ENCODE measurements around the gene PLAC9. TPM values are rescaled to one million over a fixed set of nuclear protein-coding genes. Genes with fewer than 3 reads are reported as not detected.
"Not testable (repeated sequence)": the region's sequence is repeated elsewhere in the genome, so short reads cannot be mapped to it uniquely, and the experiment has no call there.

PLAC9 gene
- total RNA-seq, 1 donor from 2014 or later = not detected

DNA sequence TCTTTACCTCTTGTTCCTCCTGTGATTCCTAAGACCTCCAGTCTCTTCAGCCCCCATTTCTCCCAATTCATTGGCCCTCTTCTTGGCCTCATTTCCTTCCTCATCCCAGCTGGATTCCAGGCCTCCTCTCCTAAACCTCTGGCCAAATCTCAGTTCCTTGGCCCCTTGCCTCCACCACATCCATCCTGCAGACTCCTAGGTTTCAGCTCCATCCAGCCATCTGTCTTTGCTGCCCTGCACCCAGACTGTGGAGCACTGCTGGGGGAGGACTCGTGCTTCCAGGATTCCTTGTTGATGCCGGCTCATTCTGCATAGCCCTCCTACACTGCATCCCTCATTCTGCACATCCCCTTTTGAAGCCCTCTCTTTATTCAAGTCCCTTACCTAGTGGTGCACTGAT lies 6.7 kb downstream of the PLAC9 start:
- TF ChIP-seq, protein P1, sequence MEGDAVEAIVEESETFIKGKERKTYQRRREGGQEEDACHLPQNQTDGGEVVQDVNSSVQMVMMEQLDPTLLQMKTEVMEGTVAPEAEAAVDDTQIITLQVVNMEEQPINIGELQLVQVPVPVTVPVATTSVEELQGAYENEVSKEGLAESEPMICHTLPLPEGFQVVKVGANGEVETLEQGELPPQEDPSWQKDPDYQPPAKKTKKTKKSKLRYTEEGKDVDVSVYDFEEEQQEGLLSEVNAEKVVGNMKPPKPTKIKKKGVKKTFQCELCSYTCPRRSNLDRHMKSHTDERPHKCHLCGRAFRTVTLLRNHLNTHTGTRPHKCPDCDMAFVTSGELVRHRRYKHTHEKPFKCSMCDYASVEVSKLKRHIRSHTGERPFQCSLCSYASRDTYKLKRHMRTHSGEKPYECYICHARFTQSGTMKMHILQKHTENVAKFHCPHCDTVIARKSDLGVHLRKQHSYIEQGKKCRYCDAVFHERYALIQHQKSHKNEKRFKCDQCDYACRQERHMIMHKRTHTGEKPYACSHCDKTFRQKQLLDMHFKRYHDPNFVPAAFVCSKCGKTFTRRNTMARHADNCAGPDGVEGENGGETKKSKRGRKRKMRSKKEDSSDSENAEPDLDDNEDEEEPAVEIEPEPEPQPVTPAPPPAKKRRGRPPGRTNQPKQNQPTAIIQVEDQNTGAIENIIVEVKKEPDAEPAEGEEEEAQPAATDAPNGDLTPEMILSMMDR (conservative IDR thresholded peaks at IDR 0.05; ENCODE audit: low read depth, low read length) = no peak
- no peak overlapping the region for H3K4me3 ChIP-seq (ENCODE audit: low read depth, low read length)
- DNase-seq (ENCODE audit: low read depth) = no peak

DNA sequence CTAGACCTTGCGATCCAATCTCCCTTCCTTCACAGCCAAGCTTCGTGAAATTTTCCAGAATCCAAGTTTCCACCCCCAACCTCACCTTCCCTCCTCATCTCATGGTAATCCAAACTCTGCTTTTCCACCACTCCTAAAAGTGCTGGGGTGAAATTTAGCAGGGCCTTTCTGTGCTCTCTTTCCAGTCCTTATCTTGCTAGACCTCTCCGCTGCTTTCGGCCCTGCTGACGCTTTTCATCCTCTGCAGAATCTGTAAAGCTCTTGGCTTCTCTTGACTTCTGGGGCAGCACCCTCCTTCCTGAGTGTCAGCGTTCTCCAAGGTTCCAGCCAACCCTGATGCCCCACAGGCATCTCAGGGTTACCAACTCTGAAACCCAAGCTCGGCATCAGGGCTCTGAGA lies 7.7 kb downstream of the PLAC9 start:
- H3K4me3 ChIP-seq (ENCODE audit: low read depth, low read length) = no peak overlapping the region
- TF ChIP-seq, protein P1 (conservative IDR thresholded peaks at IDR 0.05; ENCODE audit: low read depth, low read length) = no peak
- DNase-seq (ENCODE audit: low read depth) = no peak

DNA sequence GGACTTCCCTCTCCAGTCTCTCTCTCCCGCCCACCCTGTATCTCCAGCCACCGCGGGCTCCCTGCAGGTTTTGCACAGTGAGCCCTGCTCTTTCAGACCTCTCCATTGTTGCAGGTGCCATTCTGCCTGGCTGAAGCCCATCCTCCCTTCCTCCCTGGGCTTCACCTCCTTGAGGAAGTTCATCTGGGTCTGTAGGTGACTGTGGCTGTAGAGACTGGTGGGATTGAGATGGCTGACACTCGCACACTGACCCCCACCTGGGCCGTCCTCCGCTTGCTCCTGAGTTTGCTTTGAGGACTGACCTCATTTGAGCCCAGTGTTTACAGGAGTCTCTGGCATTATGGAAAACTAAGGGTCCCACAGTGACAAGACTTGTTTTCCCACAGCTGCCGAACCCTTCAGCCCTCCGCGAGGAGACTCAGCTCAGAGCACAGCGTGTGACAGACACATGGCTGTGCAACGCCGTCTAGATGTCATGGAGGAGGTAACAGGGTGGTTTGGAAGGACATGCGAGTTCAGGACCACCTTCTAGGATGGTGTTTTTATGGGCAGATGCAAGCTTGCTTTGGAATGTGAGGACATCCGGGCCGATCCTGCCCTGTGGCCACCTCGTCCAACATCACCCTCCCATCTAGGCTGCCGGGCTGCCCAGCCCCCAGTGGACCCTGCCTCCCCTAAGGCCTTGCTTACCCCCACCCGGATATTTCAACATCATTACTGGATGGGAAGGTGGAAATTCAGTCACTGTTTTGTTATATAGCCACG lies 9.3 kb downstream of the PLAC9 start:
- no peak overlapping the region for H3K4me3 ChIP-seq (ENCODE audit: low read depth, low read length)
- DNase-seq (ENCODE audit: low read depth) = no peak
- TF ChIP-seq, protein P1 (conservative IDR thresholded peaks at IDR 0.05; ENCODE audit: low read depth, low read length) = no peak

DNA sequence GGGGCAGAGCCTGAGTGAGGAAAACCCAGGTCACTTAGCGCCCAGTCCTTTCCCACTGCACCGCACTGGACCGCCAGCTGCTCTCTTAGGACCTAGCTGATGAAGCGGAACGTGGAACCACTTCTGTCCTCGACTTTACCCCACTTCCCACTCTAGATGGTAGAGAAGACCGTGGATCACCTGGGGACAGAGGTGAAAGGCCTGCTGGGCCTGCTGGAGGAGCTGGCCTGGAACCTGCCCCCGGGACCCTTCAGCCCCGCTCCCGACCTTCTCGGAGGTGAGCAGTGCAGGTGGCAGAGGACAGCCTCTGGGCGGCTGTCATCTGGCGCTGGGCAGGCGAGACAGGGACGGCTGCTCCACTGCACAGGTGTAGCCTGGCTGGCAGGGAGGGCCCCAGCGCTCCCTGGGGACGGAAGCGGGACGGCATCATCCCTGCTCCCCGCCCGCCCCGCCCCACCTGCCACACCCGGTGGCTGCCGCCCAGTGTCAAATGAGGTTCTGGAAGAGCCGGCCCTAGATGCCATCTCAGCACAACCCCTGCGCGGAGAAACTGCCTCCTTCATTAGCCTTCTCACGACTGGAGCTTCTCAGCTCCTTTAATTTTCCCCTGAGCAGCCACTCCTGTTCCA lies 11.7 kb downstream of the PLAC9 start:
- peak overlapping the region; percentile 26 for H3K4me3 ChIP-seq (ENCODE audit: low read depth, low read length)
- TF ChIP-seq, protein P1 (conservative IDR thresholded peaks at IDR 0.05; ENCODE audit: low read depth, low read length) = no peak
- no peak for DNase-seq (ENCODE audit: low read depth)

DNA sequence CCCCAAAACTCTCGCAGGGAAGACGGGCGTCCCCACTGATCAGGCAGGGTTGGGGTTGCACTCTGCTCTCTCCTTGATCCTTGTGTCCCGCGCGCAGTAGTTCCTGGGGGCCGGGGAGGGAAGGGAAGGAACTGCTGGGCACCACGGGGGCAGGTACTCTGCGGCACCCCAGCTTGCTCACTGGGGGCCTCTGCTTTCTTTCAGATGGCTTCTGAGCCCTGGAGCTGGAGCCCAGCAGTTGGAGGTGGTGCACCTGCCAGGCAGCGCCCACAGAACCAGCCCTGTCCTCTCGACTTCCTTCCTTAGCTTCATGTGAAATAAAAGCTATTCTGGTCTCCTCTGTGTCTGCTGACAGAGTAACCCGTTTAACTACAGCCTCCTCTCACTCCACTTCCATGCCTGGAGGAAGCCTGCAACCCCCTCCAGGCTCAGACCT lies 12.2 kb downstream of the PLAC9 start:
- no peak for DNase-seq (ENCODE audit: low read depth)
- TF ChIP-seq, protein P1 (conservative IDR thresholded peaks at IDR 0.05; ENCODE audit: low read depth, low read length) = no peak
- H3K4me3 ChIP-seq (ENCODE audit: low read depth, low read length) = no peak overlapping the region

DNA sequence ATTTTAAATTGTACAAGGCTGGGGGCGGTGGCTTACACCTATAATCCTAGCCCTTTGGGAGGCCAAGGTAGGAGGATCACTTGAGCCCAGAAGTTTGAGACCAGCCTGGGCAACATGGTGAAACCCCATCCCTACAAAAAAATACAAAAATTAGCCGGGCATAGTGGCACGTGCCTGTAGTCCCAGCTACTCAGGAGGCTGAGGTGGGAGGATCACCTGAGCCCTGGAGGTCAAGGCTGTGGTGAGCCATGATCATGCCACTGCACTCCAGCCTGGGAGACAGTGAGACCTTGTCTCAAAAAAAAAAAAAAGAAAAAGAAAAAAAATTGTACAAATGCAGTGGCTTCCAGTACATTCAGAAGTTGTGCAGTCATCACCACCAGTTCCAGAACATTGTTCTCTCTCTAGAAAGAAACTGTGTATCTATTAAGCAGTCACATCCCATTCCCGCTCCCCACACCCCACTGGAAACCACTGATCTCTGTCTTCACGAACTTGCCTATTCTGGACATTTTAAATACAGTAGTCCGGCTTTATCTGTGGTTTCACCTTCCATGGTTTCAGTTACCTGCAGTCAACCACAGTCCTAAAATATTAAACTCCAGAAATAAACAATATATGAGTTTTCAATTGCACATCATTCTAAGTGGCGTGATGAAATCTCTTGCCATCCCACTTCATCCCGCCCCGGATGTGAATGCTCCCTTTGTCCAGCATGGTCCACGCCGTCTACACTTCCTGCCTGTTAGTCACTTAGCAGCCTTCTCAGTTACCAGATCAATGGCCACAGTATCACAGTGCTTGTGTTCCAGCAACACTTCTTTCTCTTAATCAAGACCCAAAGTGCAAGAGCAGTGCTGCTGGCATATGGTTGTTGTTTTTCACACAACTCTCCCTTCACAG lies 13.1 kb downstream of the PLAC9 start:
- H3K4me3 ChIP-seq (ENCODE audit: low read depth, low read length); DNase-seq (ENCODE audit: low read depth): not testable (repeated sequence)

DNA sequence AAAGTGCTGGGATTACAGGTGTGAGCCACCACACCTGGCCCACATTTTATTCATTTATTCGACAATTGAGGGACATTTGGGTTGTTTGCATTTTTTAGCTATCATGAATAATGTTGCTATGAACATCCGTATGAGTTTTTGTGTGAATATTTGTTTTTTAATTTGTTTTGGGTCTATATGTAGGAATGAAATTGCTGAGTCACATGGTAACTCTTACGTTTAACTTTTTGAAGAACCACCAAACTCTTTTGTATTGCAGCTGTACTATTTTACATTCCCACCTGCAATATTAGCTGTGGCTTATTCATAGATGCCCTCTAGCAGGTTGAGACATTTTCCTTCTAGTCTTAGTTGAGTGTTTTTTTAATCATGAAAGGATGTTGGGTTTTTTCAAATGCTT lies 14.4 kb downstream of the PLAC9 start:
- H3K4me3 ChIP-seq (ENCODE audit: low read depth, low read length) = no peak overlapping the region
- DNase-seq (ENCODE audit: low read depth) = no peak
- TF ChIP-seq, protein P1 (conservative IDR thresholded peaks at IDR 0.05; ENCODE audit: low read depth, low read length) = no peak

Data from epithelial cell of proximal tubule (primary cell).